HEK293 (cell line): ENCODE results near the gene MTUS2.

Experiments
- CTCF ChIA-PET: fragments of 350-600 bp; formaldehyde crosslinking; extraction: SDS; loops from one replicate; lab custom pipeline; 2021; ENCODE audit warnings: antibody characterized with exemption; lab: Yijun Ruan, JAX
- POLR2A ChIA-PET: fragments of 300-600 bp; formaldehyde crosslinking; extraction: SDS; loops from one replicate; lab custom pipeline; 2020; ENCODE audit warnings: antibody characterized with exemption, inconsistent platforms; lab: Yijun Ruan, JAX
- H3K27ac ChIP-seq: fragments of 200-500 bp; sonication (Bioruptor generic); 2 replicates; pipeline ENCODE4 v1.5.1; 2014; ENCODE audit warnings: low read depth, low read length, control low read depth, inconsistent platforms; ENCODE audit errors: extremely low read depth
- H3K36me3 ChIP-seq, 2 experiments: fragments of 200-500 bp in 1 of 2; sonication (Bioruptor generic) in 1 of 2; 1 replicate in 1 of 2; 2 replicates in 1 of 2; pipeline ENCODE4 v1.5.1; 2014 to 2017; ENCODE audit warnings: inconsistent platforms in 2 of 2, low read length in 2 of 2; ENCODE audit not compliant: control insufficient read depth in 2 of 2, insufficient read depth in 1 of 2
- H3K4me1 ChIP-seq: fragments of 200-500 bp; sonication (Bioruptor generic); 2 replicates; pipeline ENCODE4 v1.5.1; 2014; ENCODE audit warnings: mild to moderate bottlenecking, low read length, inconsistent platforms; ENCODE audit not compliant: control insufficient read depth, insufficient read depth
- H3K4me3 ChIP-seq: 2 replicates; pipeline ENCODE4 v1.5.1; 2011; ENCODE audit warnings: low read depth, mild to moderate bottlenecking, control low read depth, low read length, moderate library complexity
- H3K9me3 ChIP-seq: fragments of 200-500 bp; sonication (Bioruptor generic); 2 replicates; pipeline ENCODE4 v1.5.1; 2014; ENCODE audit warnings: low read depth, low read length, inconsistent platforms; ENCODE audit not compliant: control insufficient read depth, insufficient read depth
- FEZF1 ChIP-seq: fragments of 450-650 bp; formaldehyde crosslinking; IDR thresholded peaks from 2 replicates; pipeline ENCODE4 v1.5.1; 2016; ENCODE audit warnings: missing biosample characterization, missing genetic modification characterization
- HOXD13 ChIP-seq: sonication (generic); formaldehyde crosslinking; IDR thresholded peaks from 2 replicates; pipeline ENCODE4 v1.8.0; 2022; ENCODE audit warnings: missing genetic modification reagents, borderline replicate concordance
- INSM2 ChIP-seq: fragments of 450-650 bp; formaldehyde crosslinking; IDR thresholded peaks from 2 replicates; pipeline ENCODE4 v1.5.1; 2016; ENCODE audit warnings: missing biosample characterization, missing genetic modification characterization
- PRDM4 ChIP-seq: fragments of 450-650 bp; formaldehyde crosslinking; IDR thresholded peaks from 2 replicates; pipeline ENCODE4 v1.5.1; 2017; ENCODE audit warnings: missing biosample characterization, missing genetic modification characterization
- ZBTB1 ChIP-seq: fragments of 450-650 bp; formaldehyde crosslinking; IDR thresholded peaks from 2 replicates; pipeline ENCODE4 v1.5.1; 2016; ENCODE audit warnings: missing biosample characterization, missing genetic modification characterization
- ZBTB11 ChIP-seq: fragments of 450-650 bp; formaldehyde crosslinking; conservative IDR thresholded peaks from 2 replicates; pipeline ENCODE4 v1.5.1; 2016; ENCODE audit warnings: low read depth, missing biosample characterization, missing genetic modification characterization
- ZBTB20 ChIP-seq: fragments of 450-650 bp; formaldehyde crosslinking; IDR thresholded peaks from 2 replicates; pipeline ENCODE4 v1.5.1; 2016; ENCODE audit warnings: missing biosample characterization, missing genetic modification characterization
- ZNF155 ChIP-seq: fragments of 450-650 bp; formaldehyde crosslinking; IDR thresholded peaks from 2 replicates; pipeline ENCODE4 v1.5.1; 2016; ENCODE audit warnings: missing biosample characterization, missing genetic modification characterization
- ZNF202 ChIP-seq: fragments of 450-650 bp; formaldehyde crosslinking; IDR thresholded peaks from 2 replicates; pipeline ENCODE4 v1.5.1; 2016; ENCODE audit warnings: missing biosample characterization, missing genetic modification characterization, borderline replicate concordance
- ZNF214 ChIP-seq: fragments of 450-650 bp; formaldehyde crosslinking; IDR thresholded peaks from 2 replicates; pipeline ENCODE4 v1.5.1; 2017; ENCODE audit warnings: missing biosample characterization, mild to moderate bottlenecking, missing genetic modification characterization, borderline replicate concordance
- ZNF37A ChIP-seq: fragments of 450-650 bp; IDR thresholded peaks from 2 replicates; pipeline ENCODE4 v1.5.1; 2018; ENCODE audit warnings: missing biosample characterization, missing genetic modification characterization
- ZNF501 ChIP-seq: fragments of 450-650 bp; formaldehyde crosslinking; IDR thresholded peaks from 2 replicates; pipeline ENCODE4 v1.5.1; 2016; ENCODE audit warnings: missing biosample characterization, missing genetic modification characterization
- ZNF510 ChIP-seq: fragments of 450-650 bp; formaldehyde crosslinking; IDR thresholded peaks from 2 replicates; pipeline ENCODE4 v1.5.1; 2018; ENCODE audit warnings: mild to moderate bottlenecking, missing genetic modification characterization, missing biosample characterization; ENCODE audit not compliant: insufficient replicate concordance
- ZNF513 ChIP-seq: fragments of 450-650 bp; IDR thresholded peaks from 2 replicates; pipeline ENCODE4 v1.5.1; 2018; ENCODE audit warnings: missing biosample characterization, missing genetic modification characterization
- ZNF558 ChIP-seq: fragments of 450-650 bp; formaldehyde crosslinking; IDR thresholded peaks from 2 replicates; pipeline ENCODE4 v1.5.1; 2016; ENCODE audit warnings: missing biosample characterization, missing genetic modification characterization
- ZNF560 ChIP-seq: fragments of 450-650 bp; formaldehyde crosslinking; IDR thresholded peaks from 2 replicates; pipeline ENCODE4 v1.5.1; 2017; ENCODE audit warnings: missing biosample characterization, missing genetic modification characterization, borderline replicate concordance
- ZNF561 ChIP-seq: fragments of 450-650 bp; IDR thresholded peaks from 2 replicates; pipeline ENCODE4 v1.5.1; 2018; ENCODE audit warnings: missing biosample characterization, missing genetic modification characterization, borderline replicate concordance
- ZNF600 ChIP-seq: fragments of 450-650 bp; formaldehyde crosslinking; IDR thresholded peaks from 2 replicates; pipeline ENCODE4 v1.5.1; 2016; ENCODE audit warnings: missing biosample characterization, missing genetic modification characterization
- ZNF629 ChIP-seq: fragments of 450-650 bp; formaldehyde crosslinking; IDR thresholded peaks from 2 replicates; pipeline ENCODE4 v1.5.1; 2017; ENCODE audit warnings: missing biosample characterization, missing genetic modification characterization
- ZNF776 ChIP-seq: fragments of 450-650 bp; formaldehyde crosslinking; IDR thresholded peaks from 2 replicates; pipeline ENCODE4 v1.5.0; 2017; ENCODE audit warnings: missing biosample characterization, missing genetic modification characterization, borderline replicate concordance
- ZNF777 ChIP-seq: fragments of 450-650 bp; formaldehyde crosslinking; IDR thresholded peaks from 2 replicates; pipeline ENCODE4 v1.5.1; 2017; ENCODE audit warnings: missing biosample characterization, missing genetic modification characterization, borderline replicate concordance
- ZSCAN23 ChIP-seq: fragments of 450-650 bp; formaldehyde crosslinking; IDR thresholded peaks from 2 replicates; pipeline ENCODE4 v1.5.1; 2016; ENCODE audit warnings: missing biosample characterization, missing genetic modification characterization
- ZXDB ChIP-seq: fragments of 450-650 bp; formaldehyde crosslinking; IDR thresholded peaks from 2 replicates; pipeline ENCODE4 v1.5.1; 2016; ENCODE audit warnings: missing biosample characterization, missing genetic modification characterization

Gene MTUS2

GRCh38 chr13:29156136-29156535 lies 336.0 kb downstream of the MTUS2 start:
- H3K4me1 ChIP-seq: no peaks in the 10 kb centered on the region
- POLR2A ChIA-PET: no interaction called here
- no peak overlapping the region for H3K27ac ChIP-seq
- CTCF ChIA-PET: no interaction called here
- TF ChIP-seq ZNF560 (tag by site-specific recombination) (no peak), ZBTB20 (no peak), ZNF777 (no peak), ZNF214 (tag by site-specific recombination) (no peak), ZXDB (no peak), ZNF776 (tag by site-specific recombination) (no peak), ZNF37A (no peak), FEZF1 (tag by site-specific recombination) (no peak), ZNF501 (tag by site-specific recombination) (no peak), ZNF202 (no peak), ZNF558 (tag by site-specific recombination) (no peak), HOXD13 (CRISPR knock-in tag) (no peak), ZNF513 (tag by site-specific recombination) (no peak), ZNF510 (no peak), PRDM4 (no peak), INSM2 (tag by site-specific recombination) (no peak), ZNF155 (tag by site-specific recombination) (no peak), ZNF561 (tag by site-specific recombination) (no peak), ZSCAN23 (tag by site-specific recombination) (no peak), ZNF600 (no peak)
- no peaks in the 10 kb centered on the region for H3K9me3 ChIP-seq
- no peak overlapping the region for H3K4me3 ChIP-seq
- no peaks in the 10 kb centered on the region for H3K36me3 ChIP-seq

GRCh38 chr13:29159871-29160270 lies 339.7 kb downstream of the MTUS2 start:
- no peak overlapping the region for H3K27ac ChIP-seq
- TF ChIP-seq ZBTB1 (tag by site-specific recombination): no peak
- no peak for TF ChIP-seq ZBTB11 (tag by site-specific recombination)
- no peak for TF ChIP-seq ZNF629 (tag by site-specific recombination)
- TF ChIP-seq, all 188 proteins: peak for 0
- ChIA-PET CTCF (interaction anchor here (0.6 kb wide), 1 partner anchor 1333 kb away, joined by 3 read pairs; no protein-coding TSS in a partner anchor), POLR2A (no interaction called here)
- Histone ChIP-seq H3K4me3 (no peak overlapping the region), H3K36me3 (no peaks in the 10 kb centered on the region), H3K9me3 (no peaks in the 10 kb centered on the region), H3K4me1 (no peaks in the 10 kb centered on the region)
